Esophagus squamous epithelium (tissue), 4 donors: Measurements from ENCODE around the gene SLC24A4.

Experiments used
- POLR2A ChIP-seq, 4 donors: fragments of 450-650 bp; IDR thresholded peaks; one replicate each; pipeline ENCODE4 v1.6.1; 2017; ENCODE audit warnings: antibody characterized with exemption in 4 of 4, mild to moderate bottlenecking in 4 of 4, moderate library complexity in 3 of 4
- TF ChIP-seq, protein P1 (sequence below), 6 experiments: fragments of 450-650 bp in 4 of 6; fragments of 200-600 bp in 2 of 6; sonication (generic) in 2 of 6; IDR thresholded peaks; one replicate each; pipeline ENCODE4 v1.5.1; 2016 to 2019; ENCODE audit warnings: antibody characterized with exemption in 6 of 6, mild to moderate bottlenecking in 4 of 6, moderate library complexity in 4 of 6

DNA sequence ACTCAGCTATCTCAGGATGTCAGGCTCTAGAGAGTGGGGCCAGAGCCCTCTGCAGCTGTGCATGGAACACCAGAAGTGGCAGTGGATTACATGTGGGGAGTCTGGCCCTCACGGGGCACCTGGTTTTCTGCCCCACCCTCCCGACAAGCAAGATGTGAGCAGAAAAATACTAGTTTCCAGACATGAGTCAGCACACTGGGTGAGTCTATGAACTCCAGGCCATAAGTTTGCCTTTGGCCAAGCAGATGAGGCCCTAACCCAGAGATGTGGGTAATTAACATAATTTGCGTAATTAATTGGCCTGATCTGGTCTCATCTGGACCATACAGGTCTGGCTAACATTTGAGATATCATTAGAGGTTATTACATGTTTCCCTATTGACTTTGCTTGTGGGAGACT is 37.7 kb upstream of the SLC24A4 start:
- TF ChIP-seq, protein P1, sequence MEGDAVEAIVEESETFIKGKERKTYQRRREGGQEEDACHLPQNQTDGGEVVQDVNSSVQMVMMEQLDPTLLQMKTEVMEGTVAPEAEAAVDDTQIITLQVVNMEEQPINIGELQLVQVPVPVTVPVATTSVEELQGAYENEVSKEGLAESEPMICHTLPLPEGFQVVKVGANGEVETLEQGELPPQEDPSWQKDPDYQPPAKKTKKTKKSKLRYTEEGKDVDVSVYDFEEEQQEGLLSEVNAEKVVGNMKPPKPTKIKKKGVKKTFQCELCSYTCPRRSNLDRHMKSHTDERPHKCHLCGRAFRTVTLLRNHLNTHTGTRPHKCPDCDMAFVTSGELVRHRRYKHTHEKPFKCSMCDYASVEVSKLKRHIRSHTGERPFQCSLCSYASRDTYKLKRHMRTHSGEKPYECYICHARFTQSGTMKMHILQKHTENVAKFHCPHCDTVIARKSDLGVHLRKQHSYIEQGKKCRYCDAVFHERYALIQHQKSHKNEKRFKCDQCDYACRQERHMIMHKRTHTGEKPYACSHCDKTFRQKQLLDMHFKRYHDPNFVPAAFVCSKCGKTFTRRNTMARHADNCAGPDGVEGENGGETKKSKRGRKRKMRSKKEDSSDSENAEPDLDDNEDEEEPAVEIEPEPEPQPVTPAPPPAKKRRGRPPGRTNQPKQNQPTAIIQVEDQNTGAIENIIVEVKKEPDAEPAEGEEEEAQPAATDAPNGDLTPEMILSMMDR (IDR thresholded peaks at IDR 0.05): no peak
- TF ChIP-seq POLR2A (IDR thresholded peaks at IDR 0.05): no peak
